Tibial nerve (tissue), 4 donors: ENCODE results near the gene GUK1.

Experiments
- EP300 ChIP-seq, 2 donors: sonication (generic); formaldehyde crosslinking; IDR thresholded peaks; one replicate each; pipeline ENCODE4 v1.6.1; 2017; ENCODE audit warnings: antibody characterized with exemption in 2 of 2, mild to moderate bottlenecking in 1 of 2
- POLR2A ChIP-seq, 2 donors: fragments of 450-650 bp; IDR thresholded peaks; one replicate each; pipeline ENCODE4 v1.6.1; 2017; ENCODE audit warnings: antibody characterized with exemption in 2 of 2, mild to moderate bottlenecking in 2 of 2, moderate library complexity in 2 of 2
- TF ChIP-seq, protein P1 (sequence below), 5 experiments: fragments of 200-600 bp in 3 of 5; fragments of 450-650 bp in 2 of 5; sonication (generic) in 3 of 5; IDR thresholded peaks; one replicate each; pipeline ENCODE4 v1.5.1; 2016 to 2019; ENCODE audit warnings: antibody characterized with exemption in 5 of 5, mild to moderate bottlenecking in 3 of 5, moderate library complexity in 2 of 5

DNA sequence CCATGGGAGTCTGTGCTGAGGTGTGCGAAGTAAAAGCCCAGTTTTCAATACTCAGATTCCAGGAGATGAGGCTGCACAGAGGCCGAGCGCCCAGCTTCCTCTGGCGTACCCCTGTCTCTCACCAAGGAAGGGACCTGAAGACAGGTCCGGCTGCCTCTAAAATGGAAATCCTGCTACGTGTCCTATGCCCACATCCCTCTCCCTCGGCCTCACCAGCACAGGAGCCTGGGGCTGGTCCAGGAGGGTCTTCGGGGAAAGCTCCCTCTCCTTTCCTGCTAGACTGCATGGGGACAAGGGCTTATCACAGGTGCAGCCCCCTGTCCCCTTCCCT is 31.4 kb upstream of the GUK1 start:
- TF ChIP-seq, protein P1, sequence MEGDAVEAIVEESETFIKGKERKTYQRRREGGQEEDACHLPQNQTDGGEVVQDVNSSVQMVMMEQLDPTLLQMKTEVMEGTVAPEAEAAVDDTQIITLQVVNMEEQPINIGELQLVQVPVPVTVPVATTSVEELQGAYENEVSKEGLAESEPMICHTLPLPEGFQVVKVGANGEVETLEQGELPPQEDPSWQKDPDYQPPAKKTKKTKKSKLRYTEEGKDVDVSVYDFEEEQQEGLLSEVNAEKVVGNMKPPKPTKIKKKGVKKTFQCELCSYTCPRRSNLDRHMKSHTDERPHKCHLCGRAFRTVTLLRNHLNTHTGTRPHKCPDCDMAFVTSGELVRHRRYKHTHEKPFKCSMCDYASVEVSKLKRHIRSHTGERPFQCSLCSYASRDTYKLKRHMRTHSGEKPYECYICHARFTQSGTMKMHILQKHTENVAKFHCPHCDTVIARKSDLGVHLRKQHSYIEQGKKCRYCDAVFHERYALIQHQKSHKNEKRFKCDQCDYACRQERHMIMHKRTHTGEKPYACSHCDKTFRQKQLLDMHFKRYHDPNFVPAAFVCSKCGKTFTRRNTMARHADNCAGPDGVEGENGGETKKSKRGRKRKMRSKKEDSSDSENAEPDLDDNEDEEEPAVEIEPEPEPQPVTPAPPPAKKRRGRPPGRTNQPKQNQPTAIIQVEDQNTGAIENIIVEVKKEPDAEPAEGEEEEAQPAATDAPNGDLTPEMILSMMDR (IDR thresholded peaks at IDR 0.05) = no peak
- TF ChIP-seq EP300 (IDR thresholded peaks at IDR 0.05) (no peak), POLR2A (IDR thresholded peaks at IDR 0.05) (no peak)
